HG02642 (cell line): ENCODE measurements around the gene DCLK1.

ENCODE experiments used
- ATAC-seq: cut with Tn5 transposase; IDR thresholded peaks from one replicate; pipeline ENCODE4 v1.9.1; 2021; ENCODE audit warnings: mild to moderate bottlenecking; ENCODE audit not compliant: unreplicated experiment, poor library complexity

Gene DCLK1

GRCh38 chr13:35916146-35916545 lies 215.0 kb downstream of the DCLK1 start:
- ATAC-seq: no peak

DNA sequence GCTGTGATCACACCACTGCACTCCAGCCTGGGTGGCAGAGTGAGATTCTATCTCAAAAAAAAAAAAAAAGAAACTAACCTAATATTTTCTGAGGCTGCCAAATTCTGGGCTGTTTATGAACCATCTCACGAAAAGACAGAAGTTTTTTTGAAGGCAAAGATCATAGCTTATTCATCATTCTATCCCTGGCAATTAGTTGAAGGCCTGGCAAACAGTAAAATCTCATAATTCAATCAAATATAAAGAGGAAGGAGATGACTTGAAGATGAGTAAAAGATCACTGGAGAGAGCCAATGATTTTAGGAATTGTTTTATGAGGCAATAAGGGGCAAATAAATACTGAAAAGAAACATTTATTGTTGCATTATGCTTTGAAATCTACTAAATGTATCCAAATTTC lies 216.5 kb downstream of the DCLK1 start:
- ATAC-seq: no peak

- no peak for ATAC-seq
These were observed 218.3 kb downstream of the DCLK1 start for GRCh38 chr13:35912841-35913240.

- ATAC-seq: no peak
These were observed 221.2 kb downstream of the DCLK1 start for GRCh38 chr13:35909837-35910540.

GRCh38 chr13:35909091-35909490 lies 222.1 kb downstream of the DCLK1 start:
- ATAC-seq: no peak

- ATAC-seq: no peak
These were observed 223.0 kb downstream of the DCLK1 start for GRCh38 chr13:35908226-35908625.

DNA sequence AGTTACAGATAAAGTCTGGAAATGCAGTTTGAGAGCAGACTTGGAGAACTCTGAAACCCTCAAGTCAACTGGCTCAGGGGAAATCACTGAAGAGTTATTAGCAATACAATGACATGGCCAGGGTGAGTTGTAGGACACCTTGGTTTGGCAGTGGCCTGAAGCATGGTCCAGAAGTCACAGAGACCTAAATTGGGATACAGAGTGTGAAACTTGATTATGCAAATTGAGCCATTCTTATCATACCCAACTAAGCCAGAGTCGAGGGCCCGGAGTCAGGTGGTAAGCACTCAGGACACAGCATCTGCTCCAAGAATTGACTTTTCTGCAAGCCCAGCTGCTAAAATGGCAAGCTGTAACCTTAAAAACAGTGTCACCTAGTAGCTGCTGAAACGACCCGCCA lies 224.5 kb downstream of the DCLK1 start:
- ATAC-seq: no peak

- ATAC-seq: no peak
These were observed 228.1 kb downstream of the DCLK1 start for GRCh38 chr13:35903075-35903474.

GRCh38 chr13:35898041-35898440 lies 233.1 kb downstream of the DCLK1 start:
- ATAC-seq: no peak

DNA sequence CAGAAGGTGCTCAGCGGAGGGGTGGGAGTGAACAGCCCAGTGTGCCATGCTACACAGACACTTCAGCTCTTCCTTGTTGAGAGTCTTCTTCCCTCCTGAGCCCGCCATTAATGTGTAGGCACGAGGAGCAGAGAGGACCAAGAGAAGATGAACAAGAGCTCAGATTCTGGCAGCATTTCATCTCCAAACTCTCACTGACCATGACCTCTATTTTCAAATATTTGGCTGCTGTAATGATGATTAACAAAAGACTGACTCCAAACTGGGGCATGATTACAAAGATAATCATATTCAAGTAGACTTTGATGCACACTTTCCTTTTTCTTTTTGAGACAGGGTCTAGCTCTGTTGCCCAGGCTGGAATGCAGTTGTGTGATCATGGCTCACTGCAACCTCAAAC lies 236.5 kb downstream of the DCLK1 start:
- no peak for ATAC-seq

DNA sequence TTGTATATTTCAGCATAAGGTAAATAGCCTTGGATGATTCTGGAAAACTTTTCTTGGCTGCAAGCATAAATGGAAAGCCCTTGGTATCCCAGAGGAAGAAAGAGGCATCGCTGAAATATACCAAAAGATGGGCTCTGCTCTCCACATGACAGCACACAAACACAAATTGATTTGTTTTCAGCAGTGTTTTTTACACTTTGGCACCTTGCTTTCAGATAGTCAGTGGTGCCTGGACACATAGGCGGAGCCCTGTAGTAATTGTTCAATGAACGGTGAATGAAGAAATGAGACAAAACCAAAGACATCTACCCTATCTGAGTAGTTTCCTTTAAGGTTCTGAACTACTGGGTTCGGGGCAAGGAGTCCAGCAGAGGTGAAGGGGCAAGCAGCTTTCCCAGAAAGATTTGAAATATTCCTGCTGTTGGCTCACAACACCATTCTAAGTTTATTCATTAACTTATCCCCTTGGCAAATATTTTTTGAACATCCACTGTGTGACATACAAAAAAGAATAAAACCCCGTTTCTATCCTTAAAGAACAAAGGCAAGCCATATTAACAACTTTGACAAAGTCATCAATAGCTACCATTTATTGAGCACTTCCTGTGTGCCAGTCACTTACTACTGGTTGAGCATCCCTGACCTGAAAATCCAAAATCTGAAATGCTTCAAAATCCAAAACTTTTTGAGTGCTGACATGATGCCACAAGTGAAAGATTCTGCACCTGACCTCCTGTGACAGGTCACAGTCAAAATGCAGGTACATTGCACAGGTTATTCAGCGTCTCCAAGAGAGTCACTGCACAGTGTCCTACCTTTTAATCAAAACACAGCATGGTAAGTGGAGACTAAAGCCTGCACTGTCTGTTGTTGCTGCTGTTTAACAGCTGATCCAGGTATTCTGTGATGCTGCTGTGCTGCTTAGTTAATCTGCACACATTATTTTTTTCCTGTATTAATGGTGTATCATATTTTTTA lies 238.1 kb downstream of the DCLK1 start:
- ATAC-seq: no peak

DNA sequence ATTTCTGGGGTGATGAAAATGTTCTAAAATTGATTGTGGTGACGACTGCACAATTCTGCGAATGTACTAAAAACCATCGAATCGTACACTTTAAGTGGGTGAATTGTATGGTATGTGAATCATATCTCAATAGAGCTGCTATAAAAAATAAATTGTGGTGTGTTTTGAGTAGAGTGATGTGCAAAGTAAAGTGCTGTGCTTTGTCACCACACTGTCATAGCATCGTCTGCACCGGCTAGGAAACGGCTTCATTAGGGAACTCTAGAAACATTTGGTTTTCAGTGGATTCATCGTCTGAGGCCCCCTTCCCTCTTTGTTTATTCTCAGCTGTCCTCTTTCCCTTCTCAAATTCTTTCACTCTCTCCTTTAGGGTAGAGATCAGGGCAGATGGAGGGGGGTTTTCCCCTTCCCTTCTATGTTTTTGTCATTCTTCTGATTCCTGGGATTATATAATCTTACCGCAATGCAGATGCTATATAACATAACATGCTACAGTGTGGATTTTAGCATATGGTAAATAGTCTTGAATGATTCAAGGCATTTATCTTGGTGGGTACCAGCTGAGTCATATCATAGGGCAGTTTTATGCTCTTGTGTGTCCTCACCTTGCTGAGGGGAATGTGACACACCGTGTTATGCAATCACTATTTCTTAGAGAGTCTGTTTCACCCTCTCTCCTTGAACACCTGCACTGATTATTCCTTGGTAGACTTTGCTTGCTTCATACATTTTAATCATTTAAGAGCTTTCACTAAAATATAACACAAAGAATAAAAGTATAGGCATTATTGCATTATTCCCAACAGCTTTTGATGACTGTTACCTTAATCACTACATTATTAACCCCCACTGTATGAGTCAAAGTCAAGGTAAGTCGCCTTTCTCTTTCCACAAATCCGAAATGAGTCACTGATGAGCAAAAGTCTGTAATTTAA lies 239.4 kb downstream of the DCLK1 start:
- no peak for ATAC-seq

- no peak for ATAC-seq
These were observed 241.6 kb downstream of the DCLK1 start for GRCh38 chr13:35889560-35889959.

- no peak for ATAC-seq
These were observed 242.2 kb downstream of the DCLK1 start for GRCh38 chr13:35888981-35889380.

- no peak for ATAC-seq
These were observed 242.7 kb downstream of the DCLK1 start for GRCh38 chr13:35888457-35888883.

- ATAC-seq: no peak
These were observed 244.0 kb downstream of the DCLK1 start for GRCh38 chr13:35887115-35887666.

GRCh38 chr13:35886332-35887114 lies 244.7 kb downstream of the DCLK1 start:
- ATAC-seq: no peak

- no peak for ATAC-seq
These were observed 246.9 kb downstream of the DCLK1 start for GRCh38 chr13:35884211-35884760.
